ENCODE results near the gene CRACR2A. TPM values are rescaled to one million over a fixed set of nuclear protein-coding genes. Genes with fewer than 3 reads are reported as not detected.

The CRACR2A gene
- total RNA-seq, 1 donor from 2014 or later, result 1.6 TPM

DNA sequence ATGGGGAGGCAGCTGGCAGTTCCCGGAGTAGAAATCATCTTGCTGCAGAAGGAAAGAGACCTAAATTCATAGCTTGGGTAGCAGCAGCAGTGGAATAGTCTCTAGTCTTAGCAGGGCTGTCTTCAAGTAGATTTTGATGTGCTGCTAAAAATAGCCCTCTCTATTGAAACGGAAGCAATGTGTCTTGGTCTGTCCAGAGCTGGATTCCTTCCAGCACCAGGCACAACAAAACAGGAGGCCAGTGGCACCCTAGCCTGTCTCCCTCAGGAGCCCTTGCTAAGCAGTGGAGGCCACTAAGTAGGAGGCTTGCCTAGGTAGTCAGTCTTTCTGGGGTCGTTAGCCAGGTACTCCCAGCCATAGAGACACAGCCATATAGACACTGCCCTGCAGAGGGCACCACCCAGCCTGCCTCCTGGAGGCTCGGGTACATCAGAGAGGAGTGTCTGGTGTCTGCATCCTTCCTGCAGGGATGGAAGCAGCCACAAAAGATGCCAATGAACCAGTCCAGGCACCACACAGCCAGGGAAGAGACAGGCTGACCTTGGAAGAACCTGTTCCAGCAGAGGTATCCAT is 97.5 kb downstream of the CRACR2A start:
- no peak for DNase-seq (ENCODE audit: low read depth)

DNA sequence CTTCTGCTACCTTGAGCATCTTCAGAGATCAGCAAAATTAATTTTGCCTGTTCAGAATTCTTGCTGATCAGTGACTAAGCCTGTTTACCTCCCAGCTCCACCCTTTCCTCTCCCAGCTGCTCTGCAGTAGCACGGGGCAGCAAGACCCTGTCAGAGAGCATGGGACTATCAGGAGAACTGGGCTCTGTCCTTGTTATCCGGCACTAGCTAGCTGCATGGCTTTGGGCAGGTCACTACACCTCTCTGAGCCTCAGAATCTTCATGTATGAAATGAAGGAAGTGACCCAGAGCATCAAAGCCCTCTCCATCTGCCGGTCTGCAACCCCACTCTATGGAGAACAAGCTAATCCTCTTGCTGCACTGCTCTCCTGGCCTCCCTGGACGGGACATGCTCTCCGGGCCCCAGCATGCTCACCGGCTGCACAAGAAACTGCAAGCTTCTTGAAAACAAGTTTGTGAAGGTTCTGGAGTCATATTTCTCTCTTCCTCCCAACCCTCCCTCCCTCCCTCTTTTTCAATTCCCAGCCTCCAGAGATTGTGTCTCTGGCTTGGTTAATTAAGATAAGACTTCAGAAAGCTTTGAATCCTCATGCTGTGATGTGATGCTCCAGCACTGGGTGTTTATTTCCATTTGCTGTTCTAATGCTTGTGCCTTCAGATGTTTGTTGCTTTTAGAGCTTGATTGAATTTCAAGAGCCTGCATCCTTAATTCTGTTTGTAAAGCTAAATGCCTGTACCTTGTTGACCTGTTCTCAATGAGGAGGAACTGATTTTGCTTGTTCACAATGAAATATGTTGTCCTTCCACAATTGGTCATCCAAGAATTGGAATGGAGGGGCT is 101.1 kb downstream of the CRACR2A start:
- no peak for DNase-seq (ENCODE audit: low read depth)

DNA sequence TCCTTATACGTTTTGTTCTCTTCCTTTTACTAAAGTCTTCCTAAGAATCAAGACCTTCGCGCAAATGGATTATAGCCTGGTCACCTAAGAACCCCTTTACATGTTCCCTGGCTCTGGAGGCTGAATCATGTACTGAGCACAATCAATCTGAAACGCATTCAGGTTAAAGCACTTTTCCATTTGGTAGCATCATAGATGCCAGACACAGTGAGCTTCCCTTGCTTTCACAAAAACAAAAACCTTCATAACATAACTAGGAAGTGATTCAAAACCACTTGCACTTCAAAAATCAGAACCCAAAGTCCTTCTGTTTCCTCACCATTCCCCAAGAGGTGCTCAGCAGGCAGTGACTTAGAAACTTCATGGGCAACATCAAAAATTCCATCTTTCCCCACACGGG is 105.4 kb downstream of the CRACR2A start:
- no peak for DNase-seq (ENCODE audit: low read depth)

DNA sequence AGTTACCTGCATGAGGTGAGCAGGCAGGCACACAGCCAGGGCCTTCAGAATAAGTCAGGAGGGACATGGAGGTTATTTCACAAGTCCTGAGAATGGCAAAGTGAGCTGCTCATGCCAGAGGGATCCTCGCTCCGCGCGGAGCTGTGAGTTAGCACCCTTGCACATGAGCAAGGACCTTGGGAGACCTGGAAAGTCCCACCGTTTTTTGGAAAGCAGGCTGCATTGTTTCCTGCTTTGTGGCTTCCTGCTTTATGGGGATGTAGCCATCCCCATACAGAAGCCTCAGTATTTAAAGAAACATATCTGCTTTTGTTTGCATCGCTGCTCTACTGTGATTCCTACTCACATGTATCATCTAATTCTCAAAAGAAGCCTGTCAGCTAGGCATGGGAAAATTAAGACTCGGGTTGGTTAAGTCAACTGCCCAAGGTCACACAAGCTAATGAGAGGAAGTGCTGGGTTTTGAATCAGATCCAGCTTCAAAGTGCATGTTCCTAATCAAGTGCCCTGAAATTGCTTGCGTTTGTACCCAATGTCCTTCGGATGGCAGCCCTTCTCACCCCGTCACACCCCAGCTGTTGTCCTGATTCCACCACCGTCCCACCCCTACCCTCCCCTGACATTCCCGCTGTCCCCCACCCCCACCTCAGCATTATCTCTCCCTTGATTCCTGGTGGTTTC is 106.2 kb downstream of the CRACR2A start:
- peak; percentile 2 for DNase-seq (ENCODE audit: low read depth)

DNA sequence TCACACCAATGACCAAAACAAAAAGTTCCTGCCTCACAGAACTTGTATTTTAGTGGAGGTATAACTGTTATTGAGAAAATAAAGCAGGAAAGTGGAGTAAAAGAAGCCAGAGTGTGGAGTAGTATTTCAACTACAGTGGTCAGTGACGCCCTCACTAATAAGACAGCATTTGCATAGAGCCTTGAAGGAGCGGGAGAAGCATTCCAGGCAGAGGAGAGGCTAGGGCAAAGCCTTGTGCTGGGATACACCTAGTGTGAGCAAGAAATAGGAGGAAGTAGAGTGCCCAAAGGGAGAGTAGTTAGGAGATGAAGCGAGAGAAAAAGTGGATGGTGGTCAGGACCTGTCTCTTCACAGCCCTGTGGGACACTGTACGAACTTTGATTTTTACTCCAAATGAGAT is 107.8 kb downstream of the CRACR2A start:
- no peak for DNase-seq (ENCODE audit: low read depth)

DNA sequence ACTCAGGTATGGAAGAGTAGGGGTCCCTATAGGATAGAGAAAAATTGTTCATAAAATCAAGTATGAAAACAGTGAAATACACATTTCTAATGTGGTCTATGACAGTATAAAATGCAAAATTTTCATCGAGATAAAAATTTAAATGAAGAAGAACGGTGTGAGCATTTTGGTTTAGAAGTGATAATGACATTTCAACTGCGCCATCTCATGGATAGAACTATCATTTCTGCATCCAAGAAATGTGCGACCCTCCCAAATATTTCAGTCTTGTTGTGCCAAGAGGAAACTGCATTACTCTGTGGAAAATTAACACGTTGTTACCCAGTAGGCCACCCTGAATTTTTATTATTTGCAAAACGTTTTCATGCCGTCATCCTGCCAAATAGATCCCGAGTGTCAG is 108.8 kb downstream of the CRACR2A start:
- DNase-seq (ENCODE audit: low read depth), result no peak

DNA sequence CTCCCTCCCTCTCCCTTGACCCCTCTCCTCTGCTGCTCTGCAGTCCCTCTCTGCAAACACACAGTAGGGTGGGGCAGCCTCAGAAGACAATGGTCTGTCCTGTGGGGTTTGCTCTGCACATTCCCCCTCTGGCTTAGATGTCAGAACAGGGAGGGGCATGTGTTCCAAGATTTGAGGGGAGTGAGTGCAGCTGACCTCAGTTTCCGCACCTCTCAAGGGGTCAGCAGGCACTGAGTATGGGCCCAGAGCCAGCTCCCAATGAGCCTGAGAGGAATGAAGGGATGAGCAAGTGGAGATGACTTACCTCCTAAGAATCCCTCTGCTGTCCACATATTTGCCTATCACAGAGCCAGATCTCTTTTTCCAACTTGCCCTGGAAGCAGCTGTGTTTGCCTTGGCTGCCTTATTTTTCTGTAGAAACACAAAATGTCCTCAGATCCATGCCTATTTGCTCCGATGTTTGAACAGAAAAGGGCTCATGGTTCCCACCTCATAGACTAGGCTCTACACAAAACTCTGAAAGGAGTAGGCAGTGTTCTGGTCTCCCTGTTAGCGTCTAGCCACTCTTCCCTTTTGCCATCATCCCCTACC is 111.4 kb downstream of the CRACR2A start:
- peak; percentile 25 for DNase-seq (ENCODE audit: low read depth)

DNA sequence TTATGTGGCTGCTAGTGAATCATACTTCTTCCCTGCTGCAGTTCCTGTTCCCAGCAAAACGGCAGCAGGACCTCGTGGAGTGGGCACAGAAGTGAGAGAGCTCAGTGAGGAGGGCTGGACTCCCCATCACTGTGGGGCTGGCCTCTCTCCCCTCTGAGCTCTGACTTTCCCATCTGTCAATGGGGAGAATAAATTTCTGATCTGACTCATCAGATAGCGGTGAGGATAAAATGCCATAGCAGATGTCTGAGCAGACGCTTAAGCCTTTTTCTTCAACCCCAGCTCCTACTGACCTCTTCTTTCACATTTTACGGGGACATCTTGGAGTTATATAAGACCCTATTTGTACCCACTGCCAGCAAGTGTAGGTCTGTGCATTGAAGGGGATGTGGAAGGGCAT is 116.6 kb downstream of the CRACR2A start:
- no peak for DNase-seq (ENCODE audit: low read depth)

DNA sequence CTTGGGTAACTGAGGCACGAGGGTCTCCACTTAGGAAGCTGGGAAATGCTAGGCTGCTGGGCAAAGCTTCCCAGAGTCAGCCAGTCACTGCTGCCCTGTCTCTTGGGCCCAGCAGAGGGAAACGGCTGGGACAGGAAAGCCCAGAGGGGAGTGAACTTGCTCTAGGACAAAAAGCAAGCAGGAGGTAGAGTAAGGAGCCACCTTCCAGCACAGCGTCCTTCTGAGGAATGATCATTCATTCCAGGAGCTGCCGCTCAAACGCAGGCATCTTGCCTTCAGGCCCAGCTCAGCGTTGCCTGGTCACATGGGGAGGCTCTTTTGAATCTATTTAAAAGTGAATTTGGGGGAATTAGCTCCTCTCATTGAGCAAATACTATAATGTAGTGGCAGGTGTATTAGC is 118.6 kb downstream of the CRACR2A start:
- DNase-seq (ENCODE audit: low read depth), result no peak

DNA sequence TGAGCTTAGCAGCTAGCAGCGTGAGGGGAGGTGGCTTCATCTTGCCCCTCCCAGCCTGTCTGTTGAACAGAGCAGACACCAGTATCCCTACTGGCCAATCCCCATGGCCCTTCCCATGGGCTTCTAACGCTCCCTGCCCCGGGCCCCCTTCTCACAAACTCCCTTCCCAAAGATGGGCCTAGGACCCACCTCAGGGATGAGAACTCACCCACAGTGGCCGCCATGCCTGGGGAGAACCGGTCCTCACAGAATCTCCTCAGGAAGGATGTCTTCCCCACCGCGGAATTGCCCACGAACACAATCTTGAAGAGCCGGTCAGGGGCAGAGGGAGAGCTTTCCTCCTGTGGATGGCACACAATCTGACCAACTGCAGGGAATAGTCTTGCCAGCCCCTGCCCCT is 119.5 kb downstream of the CRACR2A start:
- DNase-seq (ENCODE audit: low read depth), result no peak

DNA sequence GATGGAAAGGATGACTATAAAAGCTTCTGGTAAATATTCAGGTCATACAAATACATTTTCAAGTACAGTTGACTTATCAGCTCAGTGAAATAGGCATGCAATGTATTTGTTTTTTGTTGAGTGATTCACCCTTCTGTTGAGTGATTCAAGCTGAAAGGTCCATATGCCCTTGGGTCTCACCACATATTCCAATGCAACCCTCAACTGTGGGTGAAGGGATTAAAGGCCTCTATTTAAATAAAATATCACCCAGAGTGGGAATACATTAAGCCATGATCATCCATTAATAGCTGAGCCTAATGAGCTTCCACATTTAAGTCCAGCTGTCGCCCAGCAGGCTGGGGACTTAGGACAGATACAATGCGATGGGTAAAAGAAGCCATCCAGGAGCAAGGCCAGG is 120.2 kb downstream of the CRACR2A start:
- no peak for DNase-seq (ENCODE audit: low read depth)

DNA sequence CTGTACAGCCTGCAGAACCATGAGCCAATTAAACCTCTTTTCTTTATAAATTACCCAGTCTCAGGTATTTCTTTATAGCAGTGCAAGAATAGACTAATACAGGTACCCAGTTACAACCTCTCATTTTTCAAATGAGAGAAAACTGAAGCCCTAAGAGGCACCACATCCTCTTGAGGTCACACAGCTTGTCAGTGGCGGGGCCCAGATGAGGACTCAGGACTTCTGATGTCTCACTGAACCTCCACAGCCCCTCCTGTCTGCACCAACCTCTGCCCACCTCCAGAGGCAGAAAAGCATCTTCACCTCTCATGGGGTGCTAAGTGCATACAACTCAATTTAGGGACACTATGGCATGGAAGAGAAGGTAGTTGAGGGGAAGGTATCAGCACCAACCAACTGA is 120.7 kb downstream of the CRACR2A start:
- DNase-seq (ENCODE audit: low read depth), result no peak

DNA sequence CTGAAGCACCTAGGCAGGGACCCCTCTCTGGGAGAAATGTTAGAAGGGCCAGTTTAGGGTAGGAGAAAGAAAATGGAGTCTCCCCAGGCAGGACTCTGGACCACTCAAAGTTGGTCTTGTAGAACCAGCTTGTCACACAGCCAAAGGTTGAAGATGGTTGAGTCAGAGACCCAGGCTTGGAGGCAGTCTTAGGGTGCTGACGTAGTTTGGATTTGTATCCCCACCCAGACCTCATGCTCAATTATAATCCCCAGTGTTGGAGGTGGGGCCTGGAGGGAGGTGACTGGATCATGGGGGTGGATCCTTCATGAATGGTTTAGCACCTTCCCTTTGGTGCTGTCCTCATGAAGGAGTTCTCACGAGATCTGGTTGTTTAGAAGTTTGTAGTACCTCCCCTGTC is 121.2 kb downstream of the CRACR2A start:
- DNase-seq (ENCODE audit: low read depth), result no peak

DNA sequence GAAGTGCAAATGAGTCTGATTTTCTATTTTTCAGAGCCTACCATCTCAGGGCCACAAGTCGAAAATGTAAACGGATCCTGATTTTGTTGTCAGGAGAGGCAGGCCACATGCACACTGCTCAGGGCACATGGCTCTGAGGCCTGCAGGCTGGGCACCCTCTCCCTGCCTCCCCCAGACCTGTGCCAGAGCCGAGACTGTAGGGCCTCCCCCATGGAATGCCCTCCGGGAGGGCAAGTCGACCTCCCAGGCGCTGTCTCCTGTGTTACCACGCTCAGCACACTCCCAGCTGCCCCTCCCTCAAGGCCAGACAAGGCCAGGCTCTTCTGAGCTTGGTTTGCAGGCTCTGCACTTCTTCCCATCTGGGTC is 121.7 kb downstream of the CRACR2A start:
- DNase-seq (ENCODE audit: low read depth), result no peak

DNA sequence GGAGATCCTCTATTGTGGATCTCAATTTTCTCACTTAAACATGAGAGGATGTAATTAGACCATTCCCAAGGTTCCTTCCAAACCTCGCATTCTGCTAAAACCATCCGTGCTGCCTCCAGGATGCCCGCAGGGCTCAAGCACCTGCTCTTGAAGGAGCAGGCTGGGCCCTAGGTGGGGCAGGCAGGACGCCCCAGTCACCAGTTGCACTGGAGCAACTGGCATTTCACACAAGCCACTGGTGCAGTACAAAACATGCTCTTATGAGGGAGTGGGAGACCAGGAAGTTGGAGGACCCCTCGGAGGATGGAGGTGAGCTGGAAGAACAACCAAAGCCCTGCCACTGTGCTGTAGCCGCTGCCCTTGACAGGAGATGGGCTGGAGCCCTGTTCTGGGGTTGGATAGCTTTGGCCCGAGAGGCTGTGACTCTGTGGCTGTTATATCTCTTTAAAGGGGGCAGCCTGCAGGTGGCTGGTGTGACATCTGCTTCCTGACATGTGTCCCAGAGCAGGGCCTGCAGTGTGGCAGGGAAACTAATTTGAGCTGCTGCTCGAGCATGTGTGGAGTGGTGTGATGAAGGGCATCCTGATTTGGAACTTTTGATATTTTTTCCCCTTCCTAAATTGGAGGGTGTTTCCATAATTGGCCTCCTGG is 122.2 kb downstream of the CRACR2A start:
- no peak for DNase-seq (ENCODE audit: low read depth)

DNA sequence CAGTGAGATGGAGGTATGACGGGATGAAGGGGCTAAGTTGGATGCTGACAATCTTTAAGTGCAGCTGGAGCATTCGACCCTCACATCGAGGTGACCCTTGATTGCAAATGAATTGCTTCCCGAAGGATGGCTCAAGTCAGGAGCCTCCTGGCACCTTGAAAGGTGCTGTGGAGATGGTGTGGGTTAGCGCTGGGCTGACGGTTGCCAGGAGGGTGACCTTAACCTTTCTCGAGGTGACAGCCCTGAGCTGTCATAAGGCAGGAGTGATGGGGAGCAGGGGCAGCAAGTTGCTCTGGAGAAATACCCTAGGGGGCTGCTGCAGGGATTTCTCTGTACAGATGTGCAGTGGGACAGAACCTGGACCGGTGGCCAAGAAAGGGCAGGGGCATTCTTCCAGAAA is 122.8 kb downstream of the CRACR2A start:
- DNase-seq (ENCODE audit: low read depth), result no peak

DNA sequence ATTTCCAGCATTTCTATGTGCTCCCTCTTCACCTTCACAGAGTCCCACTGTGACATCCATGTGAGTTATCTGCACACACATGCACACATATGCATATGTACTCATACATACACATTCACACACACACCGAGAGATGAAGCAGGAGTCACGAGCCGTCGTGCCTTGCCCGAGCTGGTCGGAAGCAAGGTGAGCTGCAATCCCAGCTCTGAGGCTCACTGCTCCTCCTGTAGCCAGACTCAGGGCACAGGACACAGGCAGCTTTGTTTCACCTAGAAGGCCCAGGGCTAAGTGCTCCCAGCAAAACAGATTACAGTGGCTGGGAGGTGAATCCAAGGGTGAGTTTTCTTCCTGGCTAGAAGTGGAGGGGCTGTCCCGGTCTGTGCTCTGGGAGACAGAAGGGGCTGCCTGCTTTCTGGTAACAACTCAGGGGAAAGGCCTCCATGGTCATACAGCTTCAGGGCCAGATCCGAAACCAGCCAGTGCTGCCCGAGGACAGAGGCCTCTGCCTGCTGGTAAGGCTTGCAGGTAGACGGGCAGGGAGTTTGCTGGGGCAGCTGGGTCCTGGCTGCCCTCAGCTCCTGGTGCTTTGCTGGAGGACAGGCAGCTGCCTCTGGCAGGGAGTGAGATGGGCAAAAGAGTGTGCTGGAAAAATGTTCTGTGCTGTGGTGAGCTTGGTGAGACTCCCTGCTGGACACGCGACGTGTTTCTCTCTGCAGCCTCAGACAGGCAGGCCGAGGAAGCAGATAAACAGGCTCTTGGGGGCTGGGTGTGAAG is 123.7 kb downstream of the CRACR2A start:
- DNase-seq (ENCODE audit: low read depth), result no peak

DNA sequence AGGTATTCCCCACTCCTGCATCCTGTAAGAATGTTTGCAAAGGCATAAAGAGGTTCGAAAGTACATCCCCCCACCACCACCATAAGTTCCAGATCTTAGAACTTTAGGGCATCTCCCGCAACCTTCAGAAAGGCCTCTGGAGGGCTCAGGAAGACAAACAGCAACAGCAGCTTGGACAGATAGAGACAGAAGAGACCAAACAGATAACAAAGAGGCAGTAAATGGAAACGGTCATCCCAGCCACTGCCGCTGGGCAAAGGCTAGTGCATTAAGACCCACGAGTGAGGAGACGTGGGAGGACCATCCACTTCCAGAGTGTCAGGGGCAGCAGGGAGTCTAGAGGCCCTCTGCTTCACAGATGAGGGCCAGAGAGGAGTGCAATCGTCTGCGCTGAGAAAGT is 124.3 kb downstream of the CRACR2A start:
- no peak for DNase-seq (ENCODE audit: low read depth)

DNA sequence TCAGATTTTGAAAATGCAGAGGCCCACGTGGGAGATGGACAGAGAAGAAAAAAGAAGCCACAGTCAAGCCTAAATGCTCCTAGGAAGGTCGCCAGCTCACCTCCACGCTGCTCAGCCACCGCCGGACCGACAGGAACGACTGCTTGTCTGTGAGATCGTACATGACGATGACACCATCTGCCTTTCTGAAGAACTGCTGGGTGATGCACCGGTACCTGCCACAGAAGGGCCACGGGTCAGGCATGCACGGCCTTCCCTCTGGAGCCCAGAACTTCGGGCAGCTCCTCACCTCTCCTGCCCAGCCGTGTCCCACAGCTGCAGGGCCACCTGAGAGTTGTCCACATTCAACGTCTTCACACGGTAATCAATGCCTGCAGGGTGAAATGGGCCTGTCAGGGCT is 125.6 kb downstream of the CRACR2A start:
- DNase-seq (ENCODE audit: low read depth), result no peak

DNA sequence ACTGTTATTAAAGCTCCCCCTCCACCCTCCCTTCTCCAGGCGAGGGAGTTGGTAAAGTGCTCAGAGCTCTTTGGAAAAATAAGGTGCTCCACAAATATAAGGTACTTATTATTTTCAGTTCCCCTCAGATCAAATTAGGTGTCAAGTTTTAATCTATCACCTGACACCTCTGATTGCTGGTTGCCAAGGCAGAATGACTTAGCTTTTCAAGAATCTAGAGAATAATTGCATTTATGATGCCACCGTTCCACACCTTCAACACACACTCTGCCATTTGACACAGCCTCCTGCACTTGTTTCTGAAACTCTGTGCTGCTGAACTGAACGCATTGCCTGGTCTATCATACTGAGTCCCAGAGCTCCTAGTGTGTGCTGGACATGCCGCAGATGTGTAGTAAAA is 128.6 kb downstream of the CRACR2A start:
- DNase-seq (ENCODE audit: low read depth), result no peak

Data from renal cortical epithelial cell (primary cell).